Uterus (tissue), 2 donors: ENCODE measurements around the gene EVPL.

Experiments
- POLR2A ChIP-seq, 2 donors: fragments of 450-650 bp; IDR thresholded peaks; one replicate each; pipeline ENCODE4 v1.6.1; 2016; ENCODE audit warnings: antibody characterized with exemption in 2 of 2, mild to moderate bottlenecking in 1 of 2, moderate library complexity in 1 of 2
- TF ChIP-seq, protein P1 (sequence below), 4 experiments: fragments of 200-600 bp in 2 of 4; fragments of 450-650 bp in 2 of 4; sonication (generic) in 2 of 4; IDR thresholded peaks; one replicate each; pipeline ENCODE4 v1.5.1; 2016 to 2019; ENCODE audit warnings: antibody characterized with exemption in 4 of 4, mild to moderate bottlenecking in 2 of 4, moderate library complexity in 1 of 4

- TF ChIP-seq, protein P1, sequence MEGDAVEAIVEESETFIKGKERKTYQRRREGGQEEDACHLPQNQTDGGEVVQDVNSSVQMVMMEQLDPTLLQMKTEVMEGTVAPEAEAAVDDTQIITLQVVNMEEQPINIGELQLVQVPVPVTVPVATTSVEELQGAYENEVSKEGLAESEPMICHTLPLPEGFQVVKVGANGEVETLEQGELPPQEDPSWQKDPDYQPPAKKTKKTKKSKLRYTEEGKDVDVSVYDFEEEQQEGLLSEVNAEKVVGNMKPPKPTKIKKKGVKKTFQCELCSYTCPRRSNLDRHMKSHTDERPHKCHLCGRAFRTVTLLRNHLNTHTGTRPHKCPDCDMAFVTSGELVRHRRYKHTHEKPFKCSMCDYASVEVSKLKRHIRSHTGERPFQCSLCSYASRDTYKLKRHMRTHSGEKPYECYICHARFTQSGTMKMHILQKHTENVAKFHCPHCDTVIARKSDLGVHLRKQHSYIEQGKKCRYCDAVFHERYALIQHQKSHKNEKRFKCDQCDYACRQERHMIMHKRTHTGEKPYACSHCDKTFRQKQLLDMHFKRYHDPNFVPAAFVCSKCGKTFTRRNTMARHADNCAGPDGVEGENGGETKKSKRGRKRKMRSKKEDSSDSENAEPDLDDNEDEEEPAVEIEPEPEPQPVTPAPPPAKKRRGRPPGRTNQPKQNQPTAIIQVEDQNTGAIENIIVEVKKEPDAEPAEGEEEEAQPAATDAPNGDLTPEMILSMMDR (IDR thresholded peaks at IDR 0.05), result no peak
- TF ChIP-seq POLR2A (IDR thresholded peaks at IDR 0.05), result no peak
Measured at GRCh38 chr17:76056882-76057281, 29.8 kb upstream of the EVPL start.
